G401.6 (cell line): ENCODE results near the gene SRF.
A peak's percentile ranks its signal among the peaks of the same experiment; 100 is the strongest.

Experiments used
- FAIRE-seq: peaks from 2 replicates; lab custom pipeline; 2012; peaks lifted over from hg19 to GRCh38; lab: Jason Lieb, UNC

Gene SRF

GRCh38 chr6:43183441-43183840 is 12.4 kb downstream of the SRF start:
- no peak for FAIRE-seq

GRCh38 chr6:43184268-43184985 is 13.4 kb downstream of the SRF start:
- no peak for FAIRE-seq

DNA sequence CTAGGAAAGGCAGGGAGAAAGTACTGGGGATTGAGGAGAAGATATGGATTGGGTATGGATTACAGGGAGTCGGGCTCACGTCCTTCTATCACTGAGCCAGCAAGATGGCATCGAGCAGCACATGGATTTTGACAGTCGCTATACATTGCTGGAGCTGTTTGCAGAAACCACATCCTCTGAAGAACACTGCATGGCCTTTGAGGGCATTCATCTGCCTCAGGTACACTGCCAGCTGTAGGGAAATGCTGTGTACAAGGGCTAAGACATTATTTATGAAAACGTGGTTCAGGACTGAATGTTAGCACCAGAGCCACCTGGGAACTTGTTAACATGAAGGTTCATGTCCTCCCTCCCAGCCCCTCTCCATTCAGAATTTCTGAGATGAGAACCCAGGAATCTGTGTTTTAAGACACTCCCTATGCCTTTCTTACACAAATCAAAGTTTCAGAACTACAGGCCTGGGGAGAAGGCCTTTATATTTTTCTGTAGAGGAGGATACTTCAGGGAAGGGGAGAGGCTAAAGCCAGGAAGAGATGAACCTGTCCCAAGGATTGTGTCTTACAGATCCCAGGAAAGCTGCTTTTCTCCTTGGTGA is 14.4 kb downstream of the SRF start:
- FAIRE-seq, result no peak

DNA sequence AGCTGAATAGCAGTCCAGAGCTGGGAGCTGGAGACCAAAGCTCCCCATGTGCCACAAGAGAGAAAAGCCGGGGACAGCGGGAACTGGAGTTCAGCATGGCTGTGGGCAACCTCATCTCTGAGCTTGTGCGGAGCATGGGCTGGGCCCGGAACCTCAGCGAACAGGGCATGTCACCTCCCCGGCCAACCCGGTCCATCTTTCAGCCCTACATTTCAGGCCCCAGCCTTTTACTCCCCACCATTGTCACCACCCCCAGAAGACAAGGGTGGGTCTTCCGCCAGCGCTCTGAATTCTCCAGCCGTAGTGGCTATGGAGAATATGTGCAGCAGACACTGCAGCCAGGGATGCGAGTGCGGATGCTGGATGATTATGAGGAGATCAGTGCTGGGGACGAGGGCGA is 14.9 kb downstream of the SRF start:
- no peak for FAIRE-seq

DNA sequence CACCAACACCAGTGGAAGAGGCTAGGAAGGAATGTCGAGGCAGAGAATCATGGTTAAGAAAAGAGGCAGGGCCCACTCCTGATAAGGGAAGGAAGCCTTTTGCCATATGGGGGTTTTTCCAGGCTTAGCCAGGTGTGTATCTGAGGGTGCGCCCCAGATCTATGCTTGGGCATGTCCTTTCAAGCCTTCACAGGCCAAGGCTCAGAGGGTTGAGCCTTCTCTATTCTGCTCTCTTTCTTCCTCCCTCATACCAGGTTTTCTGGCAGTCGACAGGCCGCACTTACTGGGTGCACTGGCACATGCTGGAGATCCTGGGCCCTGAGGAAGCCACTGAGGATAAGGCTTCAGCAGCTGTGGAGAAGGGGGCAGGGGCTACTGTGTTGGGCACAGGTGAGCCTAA is 15.6 kb downstream of the SRF start:
- FAIRE-seq, result no peak

DNA sequence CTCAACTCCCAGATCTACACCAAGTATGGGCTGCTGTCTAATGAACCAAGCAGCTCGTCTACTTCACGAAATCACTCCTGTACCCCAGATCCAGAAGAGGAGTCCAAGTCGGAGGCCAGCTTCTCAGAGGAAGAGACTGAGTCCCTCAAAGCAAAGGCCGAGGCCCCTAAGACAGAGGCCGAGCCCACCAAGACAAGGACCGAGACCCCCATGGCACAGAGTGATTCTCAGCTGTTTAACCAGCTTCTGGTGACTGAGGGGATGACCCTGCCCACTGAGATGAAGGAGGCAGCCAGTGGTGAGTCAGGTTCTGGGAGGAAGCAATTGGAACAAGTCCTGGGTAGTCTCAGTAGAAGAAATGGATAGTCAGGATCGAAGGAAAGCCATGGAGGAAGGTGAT is 16.8 kb downstream of the SRF start:
- FAIRE-seq, result no peak

DNA sequence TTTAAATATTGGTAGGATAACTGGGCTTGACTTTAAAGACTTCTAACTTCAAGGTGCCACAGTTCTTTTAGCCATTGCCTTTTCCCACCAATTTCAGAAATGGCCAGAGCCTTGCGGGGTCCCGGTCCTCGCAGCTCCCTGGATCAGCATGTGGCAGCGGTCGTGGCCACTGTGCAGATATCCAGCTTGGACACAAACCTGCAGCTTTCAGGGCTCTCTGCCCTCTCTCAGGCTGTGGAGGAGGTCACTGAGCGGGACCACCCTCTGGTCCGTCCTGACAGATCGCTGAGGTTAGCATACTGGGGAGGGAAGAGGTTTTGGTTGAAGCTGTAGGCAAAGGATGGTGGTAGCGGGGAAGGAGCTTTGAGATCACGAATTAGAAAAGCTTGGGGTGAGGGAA is 17.4 kb downstream of the SRF start:
- no peak for FAIRE-seq

DNA sequence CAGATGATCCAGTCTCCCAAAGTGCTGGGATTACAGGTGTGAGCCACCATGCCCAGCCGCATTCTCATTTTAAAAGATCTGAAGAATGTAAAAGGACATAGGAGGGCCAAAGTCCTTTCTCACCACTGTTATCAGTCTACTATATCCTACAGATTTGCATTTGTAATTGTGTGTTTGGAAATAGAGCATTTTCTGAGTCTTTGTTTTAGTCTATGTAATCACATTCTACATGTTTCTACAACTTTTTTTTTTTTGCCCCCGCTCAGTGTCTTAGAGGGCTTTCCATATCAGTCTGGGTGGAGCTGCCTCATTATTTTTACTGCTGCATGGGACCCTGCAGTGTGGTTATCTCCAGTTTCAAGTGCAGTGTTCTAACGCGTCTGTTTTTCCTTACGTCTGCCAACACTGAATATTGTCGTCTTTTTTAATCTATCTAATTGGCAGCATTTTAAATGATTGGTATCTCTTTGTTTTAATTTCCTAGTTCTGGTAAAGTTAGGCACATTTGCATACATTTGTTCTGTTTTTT is 18.8 kb downstream of the SRF start:
- no peak for FAIRE-seq

DNA sequence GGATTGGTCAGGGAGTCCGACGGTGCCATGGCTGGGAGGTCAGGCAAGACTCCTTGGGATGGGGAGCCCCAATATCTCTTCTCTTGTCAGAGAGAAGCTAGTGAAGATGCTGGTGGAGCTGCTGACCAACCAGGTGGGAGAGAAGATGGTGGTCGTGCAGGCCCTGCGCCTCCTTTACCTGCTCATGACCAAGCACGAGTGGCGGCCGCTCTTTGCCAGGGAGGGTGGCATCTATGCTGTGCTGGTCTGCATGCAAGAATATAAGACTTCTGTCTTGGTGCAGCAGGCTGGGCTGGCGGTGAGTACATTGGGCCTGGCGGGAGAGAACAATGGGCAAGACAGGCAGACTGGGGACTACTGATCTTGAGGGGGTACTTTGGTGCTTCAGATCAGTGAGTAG is 21.8 kb downstream of the SRF start:
- no peak for FAIRE-seq

DNA sequence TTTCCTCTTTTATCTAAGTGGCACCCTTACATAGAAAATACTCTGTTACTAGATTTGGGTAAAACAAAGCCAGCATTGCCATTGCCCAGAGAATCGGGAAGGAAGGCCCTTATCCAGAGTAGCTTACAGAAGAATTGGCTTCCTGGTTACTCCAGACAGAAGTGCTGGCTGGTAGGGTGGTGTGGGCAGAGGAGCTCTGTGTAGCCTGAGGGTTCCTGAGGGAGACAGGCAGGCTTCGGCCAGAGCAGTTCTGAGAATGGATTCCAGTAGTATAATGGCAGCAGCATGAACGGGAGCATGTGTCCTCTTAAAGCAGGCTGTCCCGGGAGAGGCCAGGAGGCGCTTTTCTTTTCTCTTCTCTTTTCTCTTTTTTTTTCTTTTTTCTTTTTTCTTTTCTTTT is 22.9 kb downstream of the SRF start:
- no peak for FAIRE-seq

DNA sequence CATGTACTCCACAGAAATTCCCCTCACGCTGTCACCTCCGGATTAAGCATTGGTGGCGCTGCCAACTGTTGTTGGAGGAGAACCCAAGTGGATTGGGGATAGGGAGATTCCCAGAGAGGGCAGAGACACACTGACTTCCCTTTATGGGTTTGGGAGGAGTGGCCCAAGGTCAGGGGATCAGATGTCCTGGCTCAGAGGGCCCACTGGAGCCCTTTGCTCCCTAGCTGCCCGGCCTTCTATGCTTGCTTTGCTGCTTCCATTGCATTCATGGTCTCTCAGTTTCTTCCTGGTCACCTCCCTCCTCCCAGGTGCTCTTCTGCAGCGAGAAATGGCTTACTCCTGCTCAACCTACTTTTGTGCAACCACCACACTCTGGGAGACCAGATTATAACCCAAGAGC is 25.3 kb downstream of the SRF start:
- no peak for FAIRE-seq

- FAIRE-seq, result no peak
Observed at GRCh38 chr6:43199912-43200311, 28.8 kb downstream of the SRF start.

- FAIRE-seq, result no peak
Observed at GRCh38 chr6:43200541-43200940, 29.5 kb downstream of the SRF start.

DNA sequence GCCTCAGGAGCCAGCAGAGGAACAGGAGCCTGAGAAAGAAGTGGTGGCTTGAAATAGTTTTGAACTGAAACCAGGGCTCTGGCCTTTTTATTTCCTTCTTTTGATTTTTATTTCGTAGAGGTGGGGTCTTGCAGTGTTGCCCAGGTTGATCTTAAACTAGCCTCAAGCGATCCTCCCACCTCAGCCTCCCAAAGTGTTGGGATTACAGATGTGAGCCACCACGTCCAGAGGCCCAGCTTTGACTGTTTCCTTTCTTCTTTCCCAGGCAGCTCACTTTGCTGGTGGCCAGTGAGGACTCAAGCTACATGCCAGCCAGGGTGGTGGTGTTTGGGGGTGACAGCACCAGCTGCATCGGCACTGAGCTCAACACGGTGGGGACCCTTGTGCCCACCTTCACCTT is 31.4 kb downstream of the SRF start:
- no peak for FAIRE-seq

DNA sequence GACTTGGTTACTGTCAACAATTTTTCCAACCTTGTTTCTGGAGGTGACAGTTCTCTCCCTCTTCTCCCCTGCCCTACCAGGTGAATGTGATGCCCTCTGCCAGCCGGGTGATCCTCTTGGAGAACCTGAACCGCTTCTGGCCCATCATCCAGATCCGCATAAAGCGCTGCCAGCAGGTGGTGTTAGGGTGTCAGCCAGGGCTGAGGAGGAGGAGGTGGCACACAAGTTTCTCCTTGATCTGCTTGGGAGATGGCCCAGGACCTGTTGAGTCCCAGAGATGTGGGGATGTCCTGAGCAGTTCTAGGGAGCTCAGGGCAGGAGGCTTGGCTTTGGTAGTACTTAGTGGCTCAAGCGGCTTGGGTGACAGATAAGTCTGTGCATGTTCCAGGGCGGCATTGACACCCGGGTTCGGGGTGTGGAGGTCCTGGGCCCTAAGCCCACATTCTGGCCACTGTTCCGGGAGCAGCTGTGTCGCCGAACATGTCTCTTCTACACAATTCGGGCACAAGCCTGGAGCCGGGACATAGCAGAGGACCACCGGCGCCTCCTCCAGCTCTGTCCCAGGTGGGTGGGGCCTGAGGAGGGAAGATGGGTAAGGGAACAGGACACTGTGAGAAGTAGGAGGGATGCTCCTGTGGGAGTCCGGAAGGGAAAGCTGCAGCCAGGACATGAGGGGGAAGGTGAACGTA is 32.1 kb downstream of the SRF start:
- no peak for FAIRE-seq

DNA sequence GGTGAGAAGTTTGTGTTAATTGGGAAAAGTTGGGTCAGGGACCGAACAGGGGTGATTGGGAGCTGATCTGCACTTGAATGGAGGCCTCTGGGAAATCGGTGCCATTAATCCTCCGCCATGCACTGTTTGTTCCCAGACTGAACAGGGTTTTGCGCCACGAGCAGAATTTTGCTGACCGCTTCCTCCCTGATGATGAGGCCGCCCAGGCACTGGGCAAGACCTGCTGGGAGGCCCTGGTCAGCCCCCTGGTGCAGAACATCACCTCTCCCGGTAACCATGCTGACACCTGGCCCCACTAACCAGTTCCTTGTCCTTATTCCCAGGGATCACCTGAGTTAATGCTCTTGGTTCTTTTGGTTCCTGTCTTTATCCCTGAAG is 32.6 kb downstream of the SRF start:
- no peak for FAIRE-seq

DNA sequence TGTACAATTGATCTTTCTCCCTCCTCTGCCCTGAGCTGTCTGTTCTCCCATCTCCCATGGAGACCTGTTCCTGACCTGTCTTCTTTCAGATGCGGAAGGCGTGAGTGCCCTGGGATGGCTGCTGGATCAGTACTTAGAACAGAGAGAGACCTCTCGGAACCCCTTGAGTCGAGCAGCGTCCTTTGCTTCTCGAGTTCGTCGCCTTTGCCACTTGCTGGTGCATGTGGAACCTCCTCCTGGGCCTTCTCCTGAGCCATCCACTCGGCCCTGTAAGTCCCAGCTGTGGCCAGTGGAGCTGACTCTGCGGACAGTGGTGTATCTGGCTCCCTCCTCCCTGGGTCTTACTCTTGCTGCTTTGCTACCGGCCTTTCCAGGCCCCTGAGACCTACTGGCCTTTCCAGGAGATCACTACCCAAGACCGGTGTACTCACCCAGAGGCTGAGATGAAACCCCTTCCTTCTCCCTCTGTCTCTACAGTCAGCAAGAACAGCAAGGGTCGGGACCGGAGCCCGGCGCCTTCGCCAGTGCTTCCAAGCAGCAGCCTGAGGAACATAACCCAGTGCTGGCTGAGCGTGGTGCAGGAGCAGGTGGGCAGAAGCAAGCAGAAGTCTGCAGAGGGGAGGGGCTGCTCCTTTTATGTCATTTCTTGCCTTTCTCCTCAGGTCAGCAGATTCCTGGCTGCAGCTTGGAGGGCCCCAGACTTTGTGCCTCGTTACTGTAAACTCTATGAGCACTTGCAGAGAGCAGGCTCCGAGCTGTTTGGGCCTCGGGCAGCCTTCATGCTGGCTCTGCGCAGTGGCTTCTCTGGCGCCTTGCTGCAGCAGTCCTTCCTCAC is 33.4 kb downstream of the SRF start:
- FAIRE-seq, result no peak

DNA sequence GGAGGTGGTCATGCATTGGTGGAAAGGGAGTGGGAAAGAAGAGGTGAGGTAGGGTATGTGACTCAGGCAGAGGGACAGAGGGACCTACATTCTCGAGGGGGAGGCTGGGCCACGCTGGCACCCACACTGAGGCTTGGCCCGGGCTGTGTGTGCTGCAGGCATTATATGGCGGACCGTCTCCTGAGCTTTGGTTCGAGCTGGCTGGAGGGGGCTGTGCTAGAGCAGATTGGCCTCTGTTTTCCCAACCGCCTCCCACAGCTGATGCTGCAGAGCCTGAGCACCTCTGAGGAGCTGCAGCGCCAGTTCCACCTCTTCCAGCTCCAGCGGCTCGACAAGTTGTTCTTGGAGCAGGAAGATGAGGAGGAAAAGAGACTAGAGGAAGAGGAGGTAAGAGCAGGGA is 34.8 kb downstream of the SRF start:
- no peak for FAIRE-seq

GRCh38 chr6:43207286-43207685 is 36.2 kb downstream of the SRF start:
- peak; percentile 80 for FAIRE-seq

GRCh38 chr6:43211955-43212354 is 40.9 kb downstream of the SRF start:
- no peak for FAIRE-seq

- no peak for FAIRE-seq
Observed at GRCh38 chr6:43213431-43213830, 42.4 kb downstream of the SRF start.

- no peak for FAIRE-seq
Observed at GRCh38 chr6:43215066-43215465, 44.0 kb downstream of the SRF start.

DNA sequence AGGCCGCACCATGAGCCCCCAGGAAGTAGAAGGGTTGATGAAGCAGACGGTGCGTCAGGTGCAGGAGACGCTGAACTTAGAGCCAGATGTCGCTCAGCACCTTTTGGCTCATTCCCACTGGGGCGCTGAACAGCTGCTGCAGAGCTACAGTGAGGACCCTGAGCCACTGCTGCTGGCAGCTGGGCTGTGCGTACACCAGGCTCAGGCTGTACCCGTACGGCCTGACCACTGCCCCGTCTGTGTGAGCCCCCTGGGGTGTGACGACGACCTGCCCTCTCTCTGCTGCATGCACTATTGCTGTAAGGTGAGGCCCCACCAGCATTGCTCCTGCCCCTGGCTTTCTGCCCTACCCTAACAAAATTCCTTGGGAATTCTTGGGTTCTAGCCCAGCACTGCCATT is 45.1 kb downstream of the SRF start:
- no peak for FAIRE-seq
